ENCODE results near the gene PRPF31. TPM values are rescaled to one million over a fixed set of nuclear protein-coding genes. Genes with fewer than 3 reads are reported as not detected.

PRPF31 gene
- polyA plus RNA-seq, 1 donor from 2014 or later = 76.6 TPM

GRCh38 chr19:54172471-54173358 lies 57.2 kb downstream of the PRPF31 start, which contains the start of gene TMC4:
Gene TMC4, minus strand, starts transcription at chr19:54173160. Its CDS starts 43 bp downstream, at chr19:54173117.
- H3K27ac ChIP-seq (ENCODE audit: low read length) = no peak within 1 kb of the TSS
- H4K20me1 ChIP-seq (ENCODE audit: insufficient read depth) = no peaks in the 10 kb centered on the region
- no peak within 1 kb of the TSS for H3K4me3 ChIP-seq (ENCODE audit: low read length)
- H3K9me3 ChIP-seq (ENCODE audit: low read length) = no peaks in the 10 kb centered on the region
- no peaks in the 10 kb centered on the region for H3K27me3 ChIP-seq (ENCODE audit: insufficient read depth, low read depth, low read length)
- no peak within 1 kb of the TSS for H3K9ac ChIP-seq (ENCODE audit: low read length)
- H3K4me2 ChIP-seq (ENCODE audit: low read length) = no peak within 1 kb of the TSS
- TF ChIP-seq REST (IDR thresholded peaks at IDR 0.05; ENCODE audit: borderline replicate concordance) (no peak), POLR2AphosphoS5 (IDR thresholded peaks at IDR 0.05) (no peak), CTCF (IDR thresholded peaks at IDR 0.05; ENCODE audit: poor library complexity, severe bottlenecking) (no peak), SMC3 (conservative IDR thresholded peaks at IDR 0.05; ENCODE audit: poor library complexity) (no peak), EZH2 (IDR thresholded peaks at IDR 0.05; ENCODE audit: borderline replicate concordance, insufficient read depth, low read length, poor library complexity, severe bottlenecking) (no peak), EP300 (conservative IDR thresholded peaks at IDR 0.05; ENCODE audit: poor library complexity, severe bottlenecking) (no peak), MXI1 (conservative IDR thresholded peaks at IDR 0.05; ENCODE audit: poor library complexity, severe bottlenecking) (no peak), TAF1 (IDR thresholded peaks at IDR 0.05; ENCODE audit: low read depth) (no peak), RAD21 (conservative IDR thresholded peaks at IDR 0.05) (no peak)
- H2AFZ ChIP-seq (ENCODE audit: low read depth, low read length) = no peak within 1 kb of the TSS
- no peaks in the 10 kb centered on the region for H3K36me3 ChIP-seq (ENCODE audit: insufficient read depth, low read length)
- H3K79me2 ChIP-seq (replicated peaks; ENCODE audit: insufficient read depth, low read length) = no peaks in the 10 kb centered on the region
- H3K9me2 ChIP-seq (ENCODE audit: insufficient read depth, low read length) = no peaks in the 10 kb centered on the region
- no peaks in the 10 kb centered on the region for H3F3A ChIP-seq (ENCODE audit: insufficient read depth, low read length, poor library complexity, severe bottlenecking)

GRCh38 chr19:54173359-54173699 lies 57.8 kb downstream of the PRPF31 start:
- H4K20me1 ChIP-seq (ENCODE audit: insufficient read depth) = no peaks in the 10 kb centered on the region
- no peaks in the 10 kb centered on the region for H3F3A ChIP-seq (ENCODE audit: insufficient read depth, low read length, poor library complexity, severe bottlenecking)
- no peaks in the 10 kb centered on the region for H3K9me2 ChIP-seq (ENCODE audit: insufficient read depth, low read length)
- no peaks in the 10 kb centered on the region for H3K27me3 ChIP-seq (ENCODE audit: insufficient read depth, low read depth, low read length)
- no peaks in the 10 kb centered on the region for H3K79me2 ChIP-seq (replicated peaks; ENCODE audit: insufficient read depth, low read length)
- TF ChIP-seq EZH2 (IDR thresholded peaks at IDR 0.05; ENCODE audit: borderline replicate concordance, insufficient read depth, low read length, poor library complexity, severe bottlenecking) = no peak
- no peak for TF ChIP-seq SMC3 (conservative IDR thresholded peaks at IDR 0.05; ENCODE audit: poor library complexity)
- TF ChIP-seq RAD21 (conservative IDR thresholded peaks at IDR 0.05) = no peak
- no peak for TF ChIP-seq CTCF (IDR thresholded peaks at IDR 0.05; ENCODE audit: poor library complexity, severe bottlenecking)
- TF ChIP-seq REST (IDR thresholded peaks at IDR 0.05; ENCODE audit: borderline replicate concordance) = no peak
- TF ChIP-seq MXI1 (conservative IDR thresholded peaks at IDR 0.05; ENCODE audit: poor library complexity, severe bottlenecking) = no peak
- TF ChIP-seq EP300 (conservative IDR thresholded peaks at IDR 0.05; ENCODE audit: poor library complexity, severe bottlenecking) = no peak
- no peak for TF ChIP-seq TAF1 (IDR thresholded peaks at IDR 0.05; ENCODE audit: low read depth)
- no peak for TF ChIP-seq POLR2AphosphoS5 (IDR thresholded peaks at IDR 0.05)
- no peak overlapping the region for H3K4me2 ChIP-seq (ENCODE audit: low read length)
- H3K36me3 ChIP-seq (ENCODE audit: insufficient read depth, low read length) = no peaks in the 10 kb centered on the region
- no peak overlapping the region for H3K4me3 ChIP-seq (ENCODE audit: low read length)
- no peak overlapping the region for H3K27ac ChIP-seq (ENCODE audit: low read length)
- H3K9me3 ChIP-seq (ENCODE audit: low read length) = no peaks in the 10 kb centered on the region
- H2AFZ ChIP-seq (ENCODE audit: low read depth, low read length) = no peak overlapping the region
- H3K9ac ChIP-seq (ENCODE audit: low read length) = no peak overlapping the region

Data from neural cell (in vitro differentiated cells).